Neural cell (in vitro differentiated cells): ENCODE results near the gene HELZ. TPM values are rescaled to one million over a fixed set of nuclear protein-coding genes. Genes with fewer than 3 reads are reported as not detected.

Source experiments
- H2AFZ ChIP-seq: fragments of 200-600, 300-800 bp; sonication (generic), shearing (Covaris generic); 2 replicates; pipeline ENCODE4 v1.6.0; 2014; ENCODE audit warnings: low read depth, mild to moderate bottlenecking, antibody characterized with exemption, low read length, moderate library complexity
- H3F3A ChIP-seq: fragments of 200-600 bp; shearing (Covaris generic); 2 replicates; pipeline ENCODE4 v1.6.1; 2016; ENCODE audit warnings: mild to moderate bottlenecking, moderate library complexity, mixed read lengths, antibody characterized with exemption, low read length; ENCODE audit not compliant: insufficient read depth, poor library complexity, severe bottlenecking
- H3K27ac ChIP-seq: fragments of 200-600, 300-800 bp; sonication (generic), shearing (Covaris generic); 2 replicates; pipeline ENCODE4 v1.5.1; 2014; ENCODE audit warnings: mild to moderate bottlenecking, low read length, moderate library complexity
- H3K27me3 ChIP-seq: fragments of 300-800, 200-600 bp; sonication (generic), shearing (Covaris generic); 2 replicates; pipeline ENCODE4 v1.6.0; 2014; ENCODE audit warnings: mild to moderate bottlenecking, low read depth, low read length, moderate library complexity; ENCODE audit not compliant: insufficient read depth
- H3K36me3 ChIP-seq: fragments of 300-800, 200-600 bp; sonication (generic), shearing (Covaris generic); 2 replicates; pipeline ENCODE4 v1.5.1; 2014; ENCODE audit warnings: mild to moderate bottlenecking, antibody characterized with exemption, low read length, moderate library complexity; ENCODE audit not compliant: insufficient read depth
- H3K4me2 ChIP-seq: fragments of 300-800, 200-600 bp; sonication (generic), shearing (Covaris generic); 2 replicates; pipeline ENCODE4 v1.6.0; 2014; ENCODE audit warnings: mild to moderate bottlenecking, low read length
- H3K4me3 ChIP-seq: fragments of 300-800, 200-600 bp; sonication (generic), shearing (Covaris generic); 2 replicates; pipeline ENCODE4 v1.5.1; 2014; ENCODE audit warnings: mild to moderate bottlenecking, low read length, moderate library complexity
- H3K79me2 ChIP-seq: fragments of 200-600 bp; shearing (Covaris generic); replicated peaks from 2 replicates; pipeline ENCODE4 v1.6.0; 2014; ENCODE audit warnings: mild to moderate bottlenecking, low read length, moderate library complexity; ENCODE audit not compliant: insufficient read depth
- H3K9ac ChIP-seq: fragments of 300-800, 200-600 bp; sonication (generic), shearing (Covaris generic); 2 replicates; pipeline ENCODE4 v1.6.1; 2016; ENCODE audit warnings: mild to moderate bottlenecking, low read length, mixed read lengths
- H3K9me2 ChIP-seq: fragments of 200-600 bp; shearing (Covaris generic); 2 replicates; pipeline ENCODE4 v1.6.1; 2016; ENCODE audit warnings: mild to moderate bottlenecking, low read length, mixed read lengths; ENCODE audit not compliant: insufficient read depth
- H3K9me3 ChIP-seq: fragments of 200-600, 300-800 bp; sonication (generic), shearing (Covaris generic); 2 replicates; pipeline ENCODE4 v1.6.1; 2016; ENCODE audit warnings: mild to moderate bottlenecking, mixed run types, low read length, moderate library complexity, mixed read lengths
- H4K20me1 ChIP-seq: fragments of 200-600 bp; shearing (Covaris generic); 2 replicates; pipeline ENCODE4 v1.6.1; 2016; ENCODE audit warnings: mild to moderate bottlenecking, mixed run types; ENCODE audit not compliant: insufficient read depth
- EP300 ChIP-seq: fragments of 450-650 bp; conservative IDR thresholded peaks from 2 replicates; pipeline ENCODE4 v1.6.1; 2014; ENCODE audit warnings: antibody characterized with exemption, mild to moderate bottlenecking, moderate library complexity; ENCODE audit not compliant: poor library complexity, severe bottlenecking
- EZH2 ChIP-seq: fragments of 200-600, 300-800 bp; shearing (Covaris generic), sonication (generic); IDR thresholded peaks from 2 replicates; pipeline ENCODE4 v1.6.1; 2014; ENCODE audit warnings: antibody characterized with exemption, low read length, borderline replicate concordance, mild to moderate bottlenecking; ENCODE audit not compliant: insufficient read depth, poor library complexity, severe bottlenecking
- MXI1 ChIP-seq: fragments of 450-650 bp; conservative IDR thresholded peaks from 2 replicates; pipeline ENCODE4 v1.6.1; 2014; ENCODE audit warnings: antibody characterized with exemption, mild to moderate bottlenecking; ENCODE audit not compliant: poor library complexity, severe bottlenecking
- POLR2AphosphoS5 ChIP-seq: IDR thresholded peaks from 2 replicates; pipeline ENCODE4 v1.6.1; 2012
- RAD21 ChIP-seq: fragments of 450-650 bp; conservative IDR thresholded peaks from 2 replicates; pipeline ENCODE4 v1.6.1; 2014; ENCODE audit warnings: antibody characterized with exemption, mild to moderate bottlenecking, moderate library complexity
- SMC3 ChIP-seq: fragments of 450-650 bp; conservative IDR thresholded peaks from 2 replicates; pipeline ENCODE4 v1.6.1; 2014; ENCODE audit warnings: antibody characterized with exemption, mild to moderate bottlenecking, moderate library complexity; ENCODE audit not compliant: poor library complexity
- TAF1 ChIP-seq: IDR thresholded peaks from 2 replicates; pipeline ENCODE4 v1.6.1; 2012; ENCODE audit warnings: low read depth
- polyA plus RNA-seq: library from polyadenylated mRNA; depleted of rRNA; stranded (reverse); fragments of >200 nt; gene quantifications from 2 replicates; pipeline ENCODE4 v1.2.3, GENCODE V29; 2014
- TF ChIP-seq, protein P1 (sequence below): fragments of 450-650 bp; IDR thresholded peaks from 2 replicates; pipeline ENCODE4 v1.5.1; 2014; ENCODE audit warnings: antibody characterized with exemption, mild to moderate bottlenecking, moderate library complexity; ENCODE audit not compliant: poor library complexity, severe bottlenecking
- TF ChIP-seq, protein P2 (sequence below): IDR thresholded peaks from 2 replicates; pipeline ENCODE4 v1.6.1; 2012; ENCODE audit warnings: borderline replicate concordance

HELZ gene
- polyA plus RNA-seq, 1 donor from 2014 or later = 11.7 TPM

DNA sequence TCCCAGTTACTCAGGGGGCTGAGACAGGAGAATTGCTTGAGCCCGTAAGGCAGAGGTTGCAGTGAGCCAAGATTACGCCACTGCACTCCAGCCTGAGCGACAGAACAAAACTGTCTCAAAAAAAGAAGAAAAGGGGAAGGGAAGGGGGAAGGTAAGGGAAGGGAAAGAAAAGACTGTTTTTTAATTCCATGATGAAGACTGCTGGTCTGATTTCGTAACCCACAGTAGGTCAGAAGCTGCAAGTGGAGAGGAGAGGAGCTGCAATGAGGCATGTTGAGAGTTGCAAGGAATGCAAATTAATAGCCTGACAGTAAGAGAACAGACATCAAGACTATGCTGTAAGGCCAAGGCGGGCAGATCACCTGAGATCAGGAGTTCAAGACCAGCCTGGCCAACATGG is 33.3 kb downstream of the HELZ start:
- no peak for TF ChIP-seq EZH2
- TF ChIP-seq, protein P1, sequence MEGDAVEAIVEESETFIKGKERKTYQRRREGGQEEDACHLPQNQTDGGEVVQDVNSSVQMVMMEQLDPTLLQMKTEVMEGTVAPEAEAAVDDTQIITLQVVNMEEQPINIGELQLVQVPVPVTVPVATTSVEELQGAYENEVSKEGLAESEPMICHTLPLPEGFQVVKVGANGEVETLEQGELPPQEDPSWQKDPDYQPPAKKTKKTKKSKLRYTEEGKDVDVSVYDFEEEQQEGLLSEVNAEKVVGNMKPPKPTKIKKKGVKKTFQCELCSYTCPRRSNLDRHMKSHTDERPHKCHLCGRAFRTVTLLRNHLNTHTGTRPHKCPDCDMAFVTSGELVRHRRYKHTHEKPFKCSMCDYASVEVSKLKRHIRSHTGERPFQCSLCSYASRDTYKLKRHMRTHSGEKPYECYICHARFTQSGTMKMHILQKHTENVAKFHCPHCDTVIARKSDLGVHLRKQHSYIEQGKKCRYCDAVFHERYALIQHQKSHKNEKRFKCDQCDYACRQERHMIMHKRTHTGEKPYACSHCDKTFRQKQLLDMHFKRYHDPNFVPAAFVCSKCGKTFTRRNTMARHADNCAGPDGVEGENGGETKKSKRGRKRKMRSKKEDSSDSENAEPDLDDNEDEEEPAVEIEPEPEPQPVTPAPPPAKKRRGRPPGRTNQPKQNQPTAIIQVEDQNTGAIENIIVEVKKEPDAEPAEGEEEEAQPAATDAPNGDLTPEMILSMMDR = no peak
- no peak overlapping the region for H3K4me3 ChIP-seq
- H3K9me2 ChIP-seq = no peaks in the 10 kb centered on the region
- no peak overlapping the region for H3K4me2 ChIP-seq
- no peaks in the 10 kb centered on the region for H4K20me1 ChIP-seq
- H3K9ac ChIP-seq = no peak overlapping the region
- no peak overlapping the region for H3K27ac ChIP-seq
- H3K36me3 ChIP-seq = no peaks in the 10 kb centered on the region
- H2AFZ ChIP-seq = no peak overlapping the region
- H3K9me3 ChIP-seq = no peaks in the 10 kb centered on the region
- no peaks in the 10 kb centered on the region for H3K27me3 ChIP-seq
- no peaks in the 10 kb centered on the region for H3F3A ChIP-seq
- H3K79me2 ChIP-seq = no peaks in the 10 kb centered on the region

GRCh38 chr17:67210915-67211314 is 34.1 kb downstream of the HELZ start:
- TF ChIP-seq, protein P1 = no peak
- TF ChIP-seq POLR2AphosphoS5 (no peak), MXI1 (no peak), EZH2 (no peak), RAD21 (no peak), EP300 (no peak), SMC3 (no peak), TAF1 (no peak)
- TF ChIP-seq, protein P2, sequence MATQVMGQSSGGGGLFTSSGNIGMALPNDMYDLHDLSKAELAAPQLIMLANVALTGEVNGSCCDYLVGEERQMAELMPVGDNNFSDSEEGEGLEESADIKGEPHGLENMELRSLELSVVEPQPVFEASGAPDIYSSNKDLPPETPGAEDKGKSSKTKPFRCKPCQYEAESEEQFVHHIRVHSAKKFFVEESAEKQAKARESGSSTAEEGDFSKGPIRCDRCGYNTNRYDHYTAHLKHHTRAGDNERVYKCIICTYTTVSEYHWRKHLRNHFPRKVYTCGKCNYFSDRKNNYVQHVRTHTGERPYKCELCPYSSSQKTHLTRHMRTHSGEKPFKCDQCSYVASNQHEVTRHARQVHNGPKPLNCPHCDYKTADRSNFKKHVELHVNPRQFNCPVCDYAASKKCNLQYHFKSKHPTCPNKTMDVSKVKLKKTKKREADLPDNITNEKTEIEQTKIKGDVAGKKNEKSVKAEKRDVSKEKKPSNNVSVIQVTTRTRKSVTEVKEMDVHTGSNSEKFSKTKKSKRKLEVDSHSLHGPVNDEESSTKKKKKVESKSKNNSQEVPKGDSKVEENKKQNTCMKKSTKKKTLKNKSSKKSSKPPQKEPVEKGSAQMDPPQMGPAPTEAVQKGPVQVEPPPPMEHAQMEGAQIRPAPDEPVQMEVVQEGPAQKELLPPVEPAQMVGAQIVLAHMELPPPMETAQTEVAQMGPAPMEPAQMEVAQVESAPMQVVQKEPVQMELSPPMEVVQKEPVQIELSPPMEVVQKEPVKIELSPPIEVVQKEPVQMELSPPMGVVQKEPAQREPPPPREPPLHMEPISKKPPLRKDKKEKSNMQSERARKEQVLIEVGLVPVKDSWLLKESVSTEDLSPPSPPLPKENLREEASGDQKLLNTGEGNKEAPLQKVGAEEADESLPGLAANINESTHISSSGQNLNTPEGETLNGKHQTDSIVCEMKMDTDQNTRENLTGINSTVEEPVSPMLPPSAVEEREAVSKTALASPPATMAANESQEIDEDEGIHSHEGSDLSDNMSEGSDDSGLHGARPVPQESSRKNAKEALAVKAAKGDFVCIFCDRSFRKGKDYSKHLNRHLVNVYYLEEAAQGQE = no peak
- Histone ChIP-seq H3K9ac (no peak overlapping the region), H3K79me2 (no peaks in the 10 kb centered on the region), H3K27ac (no peak overlapping the region), H3K27me3 (no peaks in the 10 kb centered on the region), H3F3A (no peaks in the 10 kb centered on the region), H2AFZ (no peak overlapping the region), H3K9me3 (no peaks in the 10 kb centered on the region), H3K4me2 (no peak overlapping the region), H3K4me3 (no peak overlapping the region), H4K20me1 (no peaks in the 10 kb centered on the region), H3K36me3 (no peaks in the 10 kb centered on the region), H3K9me2 (no peaks in the 10 kb centered on the region)
